CD4-positive, alpha-beta T cell treated with Interleukin-4 for 4 hours (primary cell): ENCODE results near the gene HEATR9.

Experiments used
- DNase-seq: peaks from one replicate; pipeline ENCODE4 v3.0.0-alpha.2; 2020

Gene HEATR9

DNA sequence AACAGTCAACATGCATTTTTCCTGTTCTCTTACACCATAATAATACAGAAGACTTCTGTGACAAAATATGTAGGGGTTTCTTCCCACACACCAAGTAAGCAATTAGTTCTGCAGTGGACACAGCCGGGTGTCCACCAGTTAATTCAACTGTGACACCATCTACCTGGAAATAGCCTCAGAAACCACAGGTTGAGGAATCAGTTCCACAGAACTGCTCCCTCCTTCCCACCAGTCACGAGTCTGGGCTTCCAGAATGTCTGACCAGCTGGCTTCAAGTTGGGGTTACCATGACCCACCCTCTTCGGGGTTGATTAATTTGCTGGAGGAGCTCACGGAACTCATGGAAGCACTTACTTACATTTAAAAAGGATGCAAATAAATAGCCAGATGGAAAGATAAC is 25.1 kb upstream of the HEATR9 start:
- DNase-seq, result no peak

DNA sequence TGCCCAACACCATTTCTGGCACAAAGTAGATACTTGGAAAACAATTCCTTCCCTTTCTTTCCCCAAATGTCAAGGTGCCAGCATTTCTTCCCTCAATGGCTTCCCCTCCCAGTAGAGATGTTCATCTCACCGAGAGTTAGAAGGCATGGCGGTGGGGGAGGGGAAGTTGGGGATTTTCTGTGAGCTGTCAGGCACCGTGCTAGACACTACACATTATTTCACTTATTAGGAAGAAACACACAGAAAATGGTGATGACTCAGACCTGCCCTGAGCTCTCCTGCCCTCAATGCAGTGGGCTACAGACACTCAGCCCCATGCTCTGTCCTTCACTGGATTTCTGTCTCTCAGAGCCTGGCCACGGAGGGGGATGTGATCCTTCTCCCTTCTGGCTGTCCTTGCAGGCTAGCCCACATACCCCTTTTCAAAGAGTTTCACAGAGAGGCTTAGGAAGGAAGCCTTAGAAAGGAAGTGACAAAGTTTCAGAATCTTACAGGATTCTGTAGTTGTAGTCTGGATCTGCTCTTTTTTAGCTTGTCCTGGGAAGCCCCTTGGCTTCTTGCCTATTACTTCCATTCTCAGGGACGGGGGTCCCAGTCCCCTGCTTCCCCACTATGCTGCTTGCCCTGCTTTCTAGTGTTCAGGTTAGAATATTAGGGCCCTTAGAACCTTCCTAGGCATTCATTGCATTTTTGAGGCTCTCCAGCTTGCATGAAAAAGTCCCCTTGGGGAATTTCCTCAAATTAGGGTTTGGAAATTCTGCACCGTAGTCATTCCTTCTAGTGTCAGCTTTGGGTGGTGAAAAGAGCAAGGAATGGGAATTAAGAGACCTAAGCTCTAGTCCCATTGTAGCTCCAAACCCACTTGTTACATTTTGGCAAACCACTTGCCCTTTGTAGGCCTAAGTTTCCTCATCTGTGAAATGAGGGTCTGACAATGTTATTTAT is 23.7 kb upstream of the HEATR9 start:
- DNase-seq, result peak; percentile 86

DNA sequence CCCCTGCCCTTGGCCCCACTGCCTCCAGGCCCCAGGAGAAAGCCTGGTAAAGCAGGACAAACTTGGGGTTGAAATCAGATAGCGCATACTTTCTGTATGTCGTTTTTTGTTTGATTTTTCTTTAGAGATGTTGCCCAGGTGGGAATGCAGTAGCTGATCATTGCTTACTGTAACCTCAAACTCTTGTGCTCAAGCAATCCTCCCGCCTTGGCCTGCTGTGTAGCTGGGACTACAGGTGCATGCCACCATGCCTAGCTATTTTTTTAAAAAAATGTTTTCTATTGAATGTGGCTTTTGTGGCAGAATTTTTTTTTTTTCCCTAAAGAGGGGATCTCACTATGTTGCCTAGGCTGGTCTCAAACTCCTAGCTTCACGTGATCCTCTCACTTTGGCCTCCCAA is 22.6 kb upstream of the HEATR9 start:
- DNase-seq, result peak; percentile 32

- DNase-seq, result peak; percentile 91
Measured at GRCh38 chr17:35890774-35891155, 22.1 kb upstream of the HEATR9 start.

DNA sequence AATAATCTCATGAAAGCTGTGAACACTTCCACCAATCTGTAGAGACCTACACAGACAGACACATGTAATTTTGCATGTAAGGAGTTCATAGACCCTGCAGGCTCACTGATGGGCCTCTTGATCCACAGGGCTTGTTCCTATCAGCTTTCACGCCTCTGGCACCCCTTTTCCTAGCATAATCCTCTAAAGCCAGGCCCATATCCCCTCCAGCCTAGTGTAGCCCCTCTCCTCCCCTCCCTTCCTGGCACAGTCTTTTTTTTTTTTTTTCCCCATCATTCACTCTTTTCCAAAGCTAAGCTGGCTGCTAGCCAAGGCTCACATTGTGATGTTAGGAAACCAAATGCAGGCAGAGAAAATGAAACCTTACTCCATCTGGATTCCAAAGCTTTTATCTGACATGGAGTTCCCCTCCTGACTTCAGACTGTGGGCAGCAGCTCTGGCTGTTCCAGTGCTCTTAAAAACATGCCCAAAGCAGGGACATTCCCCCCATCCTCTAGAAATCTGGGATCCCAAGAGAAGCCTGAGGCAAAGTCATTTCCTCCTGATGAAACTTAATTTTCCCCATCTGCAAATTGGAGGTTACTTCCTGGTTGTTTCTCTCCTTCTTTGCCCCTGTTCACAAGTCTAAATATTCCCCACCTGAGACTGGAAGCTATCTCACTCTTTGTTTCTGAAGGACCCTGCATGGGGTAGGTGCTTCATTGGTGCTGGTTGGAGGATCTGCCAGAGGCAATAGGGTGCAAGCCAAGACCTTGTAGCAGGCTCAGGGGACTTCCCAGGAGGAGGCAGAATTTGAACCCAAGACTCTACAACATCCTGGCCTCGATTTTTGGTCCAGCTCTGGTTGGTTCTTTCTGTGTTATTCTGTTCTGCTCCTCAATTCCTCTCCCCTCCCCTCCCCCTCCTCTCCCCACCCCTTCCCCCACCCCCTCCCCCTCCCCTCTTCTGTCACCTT is 21.4 kb upstream of the HEATR9 start:
- no peak for DNase-seq

- peak; percentile 77 for DNase-seq
Measured at GRCh38 chr17:35889241-35889640, 20.6 kb upstream of the HEATR9 start.

- peak; percentile 89 for DNase-seq
Measured at GRCh38 chr17:35879773-35880654, 11.3 kb upstream of the HEATR9 start, which contains the start of gene CCL5. Gene CCL5, minus strand, starts transcription at chr17:35880360.

- peak; percentile 36 for DNase-seq
Measured at GRCh38 chr17:35878361-35878760, 9.7 kb upstream of the HEATR9 start.

DNA sequence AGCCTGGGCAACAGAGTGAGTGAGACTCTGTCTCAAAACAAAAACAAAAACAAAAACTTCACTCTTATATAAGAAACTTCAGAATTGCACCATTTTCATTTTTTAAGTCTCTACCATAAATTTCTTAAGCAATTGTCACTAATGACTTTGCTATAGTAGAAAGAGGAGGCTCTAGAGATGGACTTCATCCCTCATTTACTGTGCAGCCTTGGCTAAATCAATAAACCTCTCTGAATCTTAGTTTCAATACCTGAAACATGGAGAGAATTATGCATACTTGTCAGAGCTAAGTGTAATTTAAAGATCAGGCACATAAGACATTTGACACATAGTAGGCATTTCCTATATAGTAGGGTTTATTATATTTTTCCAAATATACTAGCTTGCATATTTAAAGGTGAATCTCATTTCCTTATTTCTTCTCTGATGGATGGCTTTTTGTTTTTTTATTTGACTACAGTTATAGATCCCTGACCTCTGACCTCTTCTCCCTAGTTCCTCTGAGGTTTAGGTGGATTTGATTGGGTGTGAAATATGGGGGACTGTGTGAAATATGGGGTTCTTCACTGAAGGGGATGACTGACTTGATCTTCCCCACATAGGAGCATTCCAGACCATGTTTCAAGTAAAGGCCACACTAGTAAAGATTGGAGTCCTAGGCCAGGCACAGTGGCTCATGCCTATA is 8.8 kb upstream of the HEATR9 start:
- DNase-seq, result no peak

GRCh38 chr17:35876534-35876933 is 7.8 kb upstream of the HEATR9 start:
- no peak for DNase-seq

GRCh38 chr17:35875800-35876139 is 7.1 kb upstream of the HEATR9 start:
- DNase-seq, result no peak

DNA sequence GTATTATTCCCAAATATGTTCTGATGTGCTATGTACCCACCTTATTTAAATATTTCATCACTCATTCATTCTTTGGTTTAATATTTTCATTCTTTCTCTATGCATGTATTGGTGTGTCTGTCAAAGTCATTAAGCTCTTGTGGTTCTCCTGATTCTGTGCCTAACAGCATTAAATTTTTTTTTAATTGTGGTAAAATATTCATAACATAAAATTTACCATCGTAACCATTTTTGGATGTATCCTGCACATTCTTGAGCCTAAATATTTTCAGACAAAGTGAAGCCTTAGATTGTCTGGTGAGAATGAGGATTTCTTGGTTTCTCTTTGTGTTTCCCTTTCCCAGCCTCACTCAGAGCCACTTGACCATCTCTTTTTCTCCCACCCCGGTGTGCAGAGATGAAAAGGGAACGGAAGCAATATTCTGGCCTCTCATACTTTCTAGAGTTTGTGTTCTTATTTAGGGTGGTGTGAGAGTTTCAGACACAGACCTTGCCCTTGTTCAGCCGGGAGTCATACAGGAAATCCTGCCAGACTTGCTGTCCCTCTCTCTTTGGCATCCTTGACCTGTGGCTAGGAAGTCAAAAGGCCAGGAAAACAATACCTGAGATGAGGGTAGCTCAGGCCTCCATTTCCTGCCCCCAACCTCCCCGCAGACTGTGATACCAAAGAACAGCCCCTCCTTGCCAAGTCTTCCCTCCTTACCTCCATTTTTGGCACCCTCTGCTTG is 6.5 kb upstream of the HEATR9 start:
- DNase-seq, result peak; percentile 39

DNA sequence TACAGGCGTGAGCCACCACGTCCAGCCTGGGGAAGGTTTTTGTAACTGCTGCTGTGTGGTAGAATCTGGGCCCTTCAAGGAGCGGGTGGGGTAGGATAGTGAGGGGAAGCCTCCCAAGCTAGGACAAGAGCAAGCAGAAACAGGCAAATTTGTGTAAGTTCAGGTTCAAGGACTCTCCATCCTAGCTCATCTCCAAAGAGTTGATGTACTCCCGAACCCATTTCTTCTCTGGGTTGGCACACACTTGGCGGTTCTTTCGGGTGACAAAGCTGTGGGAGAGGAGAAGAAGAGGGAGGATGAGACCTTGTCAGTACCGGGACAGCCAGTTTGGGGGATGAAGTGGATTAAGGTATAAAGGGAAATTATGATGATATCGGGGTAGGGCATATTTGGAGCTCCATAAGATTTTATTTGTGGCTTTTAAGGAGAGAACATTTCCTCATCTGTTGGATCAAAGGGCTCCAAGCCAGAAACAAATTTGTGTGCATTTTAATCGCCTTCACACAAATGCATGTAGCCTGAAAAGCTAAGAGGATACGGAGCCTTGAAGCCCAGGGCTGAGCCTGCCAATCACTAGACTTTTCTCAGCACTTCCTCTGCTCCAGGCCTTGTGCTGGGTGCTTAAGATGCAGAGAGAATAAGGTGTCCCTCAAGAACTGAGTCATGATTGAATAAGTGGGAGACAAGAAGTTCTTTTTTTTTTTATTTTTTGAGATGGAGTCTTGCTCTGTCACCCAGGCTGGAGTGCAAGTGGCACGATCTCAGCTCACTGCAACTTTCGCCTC is 3.7 kb upstream of the HEATR9 start:
- no peak for DNase-seq

DNA sequence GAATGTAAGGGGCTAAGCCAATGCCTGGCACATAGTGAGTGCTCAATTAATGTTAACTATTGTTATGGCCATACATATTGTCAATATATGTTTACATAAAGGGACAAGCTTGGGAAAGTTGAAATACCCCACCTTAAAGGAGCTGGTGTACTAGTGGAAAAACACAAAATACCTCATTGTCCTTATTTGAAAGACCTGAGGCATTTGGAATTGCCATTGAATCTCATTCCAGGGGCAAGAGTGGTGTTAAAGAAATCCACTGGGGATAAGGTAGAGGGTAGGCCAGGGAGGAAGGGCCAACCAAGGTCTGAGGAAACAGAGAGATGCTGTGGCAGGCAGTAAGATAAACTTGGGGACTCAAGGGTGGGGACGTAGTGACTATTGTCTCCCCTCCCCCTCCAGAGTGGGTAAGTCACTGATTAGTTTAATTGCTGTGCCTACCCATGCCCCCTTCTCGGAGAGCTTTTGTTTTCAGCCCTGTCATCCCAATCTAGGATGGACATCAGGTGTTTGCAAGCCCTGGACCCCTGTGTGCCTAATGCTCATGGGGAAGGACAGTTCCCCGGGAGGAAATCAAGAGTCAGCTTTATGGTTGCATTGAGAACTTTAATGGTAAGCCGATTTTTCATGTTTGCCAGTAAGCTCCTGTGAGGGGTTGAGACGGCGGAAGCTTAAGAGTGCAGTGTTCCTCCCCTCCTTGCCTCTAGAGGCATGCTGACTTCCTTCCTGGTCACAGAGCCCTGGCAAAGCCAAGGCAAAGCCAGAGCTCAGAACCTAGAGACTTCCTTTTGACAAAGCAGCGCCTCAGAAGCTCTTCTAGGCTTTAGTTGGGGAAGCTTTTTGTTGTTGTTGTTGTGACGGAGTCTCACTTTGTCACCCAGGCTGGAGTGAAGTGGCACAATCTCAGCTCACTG is 2.5 kb upstream of the HEATR9 start:
- peak; percentile 31 for DNase-seq

GRCh38 chr17:35867574-35867973 is 1.1 kb downstream of the HEATR9 start:
- DNase-seq, result no peak

DNA sequence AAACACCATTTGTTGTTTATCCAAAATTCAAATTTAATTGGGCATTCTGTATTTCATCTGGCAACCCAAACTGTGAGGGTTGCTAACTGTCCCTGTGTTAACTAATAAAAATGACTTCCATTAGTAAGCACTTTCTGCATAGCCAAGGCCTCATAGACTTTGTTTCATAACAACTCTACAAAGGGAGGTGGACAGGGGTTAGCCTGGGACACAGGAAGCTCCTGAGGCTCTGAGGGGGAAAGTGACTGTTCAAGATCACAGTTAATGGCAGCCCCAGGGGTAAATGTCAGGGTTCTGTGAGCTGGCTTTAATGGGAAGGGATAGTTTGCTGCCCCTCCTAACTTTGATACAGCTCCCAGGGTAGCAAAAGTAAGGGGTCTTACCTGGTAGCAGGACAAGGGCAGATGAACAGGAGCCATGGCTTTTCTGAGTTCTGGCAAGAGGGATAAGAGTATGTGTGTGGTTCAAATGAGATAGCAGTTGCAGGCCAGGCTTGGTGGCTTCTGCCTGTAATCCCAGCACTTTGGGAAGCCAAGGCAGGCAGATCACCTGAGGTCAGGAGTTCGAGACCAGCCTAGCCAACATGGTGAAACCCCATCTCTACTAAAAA is 2.2 kb downstream of the HEATR9 start:
- no peak for DNase-seq

DNA sequence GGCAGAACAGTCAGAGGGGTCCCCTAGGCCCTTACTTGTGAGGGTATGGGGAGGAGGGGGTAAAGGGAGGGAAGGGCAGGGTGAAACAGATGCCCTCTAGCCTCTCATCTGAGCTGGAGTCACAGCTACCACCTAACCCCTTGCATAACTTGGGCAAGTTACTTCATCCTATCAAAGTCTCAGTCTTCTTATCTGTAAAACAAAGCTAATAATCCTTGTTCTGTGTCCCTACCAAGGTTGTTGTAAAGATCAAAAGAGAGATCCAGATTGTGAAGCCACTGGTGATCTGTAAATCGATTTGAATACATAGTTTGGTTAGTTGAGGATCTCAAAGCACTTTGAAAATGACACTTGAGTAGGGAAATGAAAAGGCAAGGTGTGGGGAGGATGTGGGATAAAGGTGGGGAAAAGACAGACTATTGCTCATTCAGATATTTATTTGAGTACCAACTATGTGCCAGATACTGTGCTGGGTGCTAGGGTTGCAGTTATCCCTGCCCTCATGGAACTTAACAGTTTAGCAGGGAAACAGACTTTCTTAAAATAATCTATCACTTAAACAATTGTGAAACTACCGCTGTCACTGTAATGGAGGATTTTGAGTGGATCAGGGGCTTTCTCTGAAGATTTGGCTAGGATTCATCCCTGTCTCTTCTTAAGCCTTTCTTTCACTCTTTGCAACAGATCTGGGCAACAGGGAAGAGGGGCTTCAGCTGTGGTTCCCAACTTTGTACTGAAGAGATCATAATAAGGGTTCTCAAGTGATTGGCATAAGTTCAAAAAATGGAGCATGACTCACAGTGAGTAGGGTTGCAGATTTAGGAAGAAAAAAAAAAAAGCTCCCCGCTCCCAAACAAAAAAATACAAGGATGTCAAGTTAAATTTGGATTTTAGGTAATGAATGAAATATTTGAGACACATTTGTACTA is 3.0 kb downstream of the HEATR9 start:
- no peak for DNase-seq

- DNase-seq, result no peak
Measured at GRCh38 chr17:35864853-35865252, 3.8 kb downstream of the HEATR9 start.
